Kidney tubule cell (primary cell): ENCODE data around the gene C19orf85.

Source experiments
- DNase-seq: peaks from one replicate; pipeline ENCODE4 v3.0.0-alpha.2; 2018; ENCODE audit warnings: low spot score

The C19orf85 gene

GRCh38 chr19:55489711-55490477 lies 25.3 kb upstream of the C19orf85 start:
- no peak for DNase-seq

GRCh38 chr19:55488986-55489710 lies 24.6 kb upstream of the C19orf85 start:
- no peak for DNase-seq

GRCh38 chr19:55487924-55488687 lies 23.6 kb upstream of the C19orf85 start, which contains the start of gene SSC5D:
SSC5D (plus strand) TSS chr19:55488436; CDS start chr19:55488590, 154 bp downstream.
- no peak for DNase-seq

- peak; percentile 86 for DNase-seq
Observed at GRCh38 chr19:55486971-55487923, 22.7 kb upstream of the C19orf85 start.

GRCh38 chr19:55486043-55486970 lies 21.8 kb upstream of the C19orf85 start:
- peak; percentile 25 for DNase-seq

- no peak for DNase-seq
Observed at GRCh38 chr19:55485439-55486011, 21.0 kb upstream of the C19orf85 start.

- peak; percentile 70 for DNase-seq
Observed at GRCh38 chr19:55484593-55485438, 20.3 kb upstream of the C19orf85 start, which contains the start of gene NAT14. NAT14 (plus strand) TSS chr19:55485188; CDS start chr19:55485709, 521 bp downstream.

GRCh38 chr19:55483706-55484592 lies 19.4 kb upstream of the C19orf85 start:
- no peak for DNase-seq

- DNase-seq, result no peak
Observed at GRCh38 chr19:55482967-55483705, 18.6 kb upstream of the C19orf85 start.

GRCh38 chr19:55482156-55482961 lies 17.8 kb upstream of the C19orf85 start:
- DNase-seq, result no peak

- DNase-seq, result no peak
Observed at GRCh38 chr19:55481794-55482155, 17.2 kb upstream of the C19orf85 start.

GRCh38 chr19:55481148-55481793 lies 16.7 kb upstream of the C19orf85 start:
- no peak for DNase-seq

- peak; percentile 61 for DNase-seq
Observed at GRCh38 chr19:55479451-55480230, 15.1 kb upstream of the C19orf85 start.

- DNase-seq, result no peak
Observed at GRCh38 chr19:55479045-55479444, 14.5 kb upstream of the C19orf85 start.

GRCh38 chr19:55478364-55478763 lies 13.8 kb upstream of the C19orf85 start:
- DNase-seq, result no peak
